ENCODE data around the gene TPRN. TPM values are rescaled to one million over a fixed set of nuclear protein-coding genes. Genes with fewer than 3 reads are reported as not detected.

TPRN gene
- total RNA-seq, 1 experiment from 2014 or later, result 43.1 TPM

GRCh38 chr9:137175345-137175961 is 25.1 kb downstream of the TPRN start (continued):
- TF ChIP-seq CBFB (CRISPR knock-in tag; IDR thresholded peaks at IDR 0.05; ENCODE audit: low read depth) (no peak), RORB (CRISPR knock-in tag; IDR thresholded peaks at IDR 0.05) (no peak), NR1H2 (CRISPR knock-in tag; IDR thresholded peaks at IDR 0.05) (no peak), USF1 (CRISPR knock-in tag; IDR thresholded peaks at IDR 0.05) (no peak), ZNF121 (CRISPR knock-in tag; IDR thresholded peaks at IDR 0.05) (peak; percentile 92), HMGXB4 (CRISPR knock-in tag; IDR thresholded peaks at IDR 0.05) (peak; percentile 72), USF2 (CRISPR knock-in tag; IDR thresholded peaks at IDR 0.05) (peak; percentile 44), SP1 (CRISPR knock-in tag; conservative IDR thresholded peaks at IDR 0.05) (no peak)

- Mint-ChIP-seq H3K36me3 (no peaks in the 10 kb centered on the region), H3K27me3 (ENCODE audit: low read depth) (peaks cover 21% of the 10 kb centered on the region), H3K4me1 (peaks cover 6% of the 10 kb centered on the region), H3K4me3 (peak overlapping the region; percentile 42; the same call in 1 of the 2 replicates), H3K9me3 (no peaks in the 10 kb centered on the region), H3K27ac (no peak overlapping the region)
- no peak for TF ChIP-seq ESRRA (CRISPR knock-in tag; IDR thresholded peaks at IDR 0.05; ENCODE audit: borderline replicate concordance)
- no peak for TF ChIP-seq CREM (CRISPR knock-in tag; IDR thresholded peaks at IDR 0.05)
- TF ChIP-seq TP53 (CRISPR knock-in tag; IDR thresholded peaks at IDR 0.05), result no peak
- no peak for TF ChIP-seq NR3C1 (CRISPR knock-in tag; conservative IDR thresholded peaks at IDR 0.05; ENCODE audit: low read depth)
- no peak for TF ChIP-seq CTCF (IDR thresholded peaks at IDR 0.05)
- TF ChIP-seq ZNF671 (CRISPR knock-in tag; IDR thresholded peaks at IDR 0.05), result no peak
- TF ChIP-seq FOXP4 (CRISPR knock-in tag; IDR thresholded peaks at IDR 0.05), result no peak
- TF ChIP-seq CREB1 (CRISPR knock-in tag; IDR thresholded peaks at IDR 0.05), result no peak
- TF ChIP-seq E2F5 (CRISPR knock-in tag; IDR thresholded peaks at IDR 0.05), result no peak
- no peak for TF ChIP-seq SP1 (CRISPR knock-in tag; conservative IDR thresholded peaks at IDR 0.05)
- no peak for TF ChIP-seq SMAD3 (CRISPR knock-in tag; IDR thresholded peaks at IDR 0.05; ENCODE audit: borderline replicate concordance)
- no peak for TF ChIP-seq ZNF232 (CRISPR knock-in tag; IDR thresholded peaks at IDR 0.05)
- CTCF ChIA-PET, result interaction anchor here (0.5 to 3.6 kb wide), 33 partner anchors 13 to 248 kb away, joined by 3 to 40 read pairs (median 8); partner anchors contain the start of genes ABCA2, ANAPC2, CYSRT1 and EXD3
- POLR2A ChIA-PET, result interaction anchor here (0.7 to 1.8 kb wide), 5 partner anchors 12 to 61 kb away, joined by 3 to 6 read pairs (median 3); no protein-coding TSS in a partner anchor
- DNase-seq (ENCODE audit: low spot score) (peak; percentile 42), ATAC-seq (peak; percentile 17)
These were observed 25.7 kb downstream of the TPRN start for GRCh38 chr9:137174722-137175293.

Measured in WTC11 (cell line).